NCI-H345 treated with DMSO at 0.1 percent for 48 hours (cell line): Measurements from ENCODE around the gene PRR7.

Experiments used
- DNase-seq: peaks from one replicate; lab custom pipeline; 2025; ENCODE audit not compliant: unreplicated experiment; lab: John Stamatoyannopoulos, UW

Gene PRR7

DNA sequence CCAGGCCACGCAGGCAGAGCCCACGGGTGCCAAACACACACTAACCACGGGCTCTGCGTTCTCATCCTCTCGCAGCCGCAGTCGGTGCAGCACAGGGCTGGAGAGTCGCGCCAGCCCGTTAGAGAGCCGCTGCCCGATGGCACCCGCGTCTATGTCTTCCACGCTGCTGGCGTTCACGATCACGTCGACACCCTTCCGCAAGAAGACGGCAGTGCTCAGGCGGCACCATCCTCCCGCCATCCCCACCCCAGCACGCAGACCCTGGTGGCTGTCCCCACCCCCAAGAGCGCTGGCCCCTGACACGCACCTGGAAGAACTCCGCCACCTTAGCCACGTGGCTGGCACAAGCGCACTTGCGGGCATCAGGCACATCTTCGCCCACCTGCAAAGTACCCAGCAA is 20.8 kb downstream of the PRR7 start:
- DNase-seq: no peak

DNA sequence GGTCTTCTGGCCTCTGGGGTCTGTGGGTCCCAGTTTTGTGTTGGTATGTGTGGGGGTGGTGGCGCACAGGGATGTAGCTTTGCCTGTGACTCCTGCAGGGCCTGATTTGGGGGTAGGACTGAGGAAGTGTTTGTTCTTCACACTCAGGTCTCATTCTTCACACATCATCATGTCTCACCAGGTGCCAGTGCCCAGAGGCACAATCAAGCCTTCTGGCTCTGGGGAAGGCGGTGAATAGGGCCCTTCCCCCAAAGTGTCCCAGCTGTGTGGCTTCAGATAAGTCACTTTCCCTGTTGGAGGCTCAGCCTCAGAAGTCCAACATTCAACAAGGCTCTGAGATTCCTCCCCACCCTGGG is 21.7 kb downstream of the PRR7 start:
- no peak for DNase-seq

DNA sequence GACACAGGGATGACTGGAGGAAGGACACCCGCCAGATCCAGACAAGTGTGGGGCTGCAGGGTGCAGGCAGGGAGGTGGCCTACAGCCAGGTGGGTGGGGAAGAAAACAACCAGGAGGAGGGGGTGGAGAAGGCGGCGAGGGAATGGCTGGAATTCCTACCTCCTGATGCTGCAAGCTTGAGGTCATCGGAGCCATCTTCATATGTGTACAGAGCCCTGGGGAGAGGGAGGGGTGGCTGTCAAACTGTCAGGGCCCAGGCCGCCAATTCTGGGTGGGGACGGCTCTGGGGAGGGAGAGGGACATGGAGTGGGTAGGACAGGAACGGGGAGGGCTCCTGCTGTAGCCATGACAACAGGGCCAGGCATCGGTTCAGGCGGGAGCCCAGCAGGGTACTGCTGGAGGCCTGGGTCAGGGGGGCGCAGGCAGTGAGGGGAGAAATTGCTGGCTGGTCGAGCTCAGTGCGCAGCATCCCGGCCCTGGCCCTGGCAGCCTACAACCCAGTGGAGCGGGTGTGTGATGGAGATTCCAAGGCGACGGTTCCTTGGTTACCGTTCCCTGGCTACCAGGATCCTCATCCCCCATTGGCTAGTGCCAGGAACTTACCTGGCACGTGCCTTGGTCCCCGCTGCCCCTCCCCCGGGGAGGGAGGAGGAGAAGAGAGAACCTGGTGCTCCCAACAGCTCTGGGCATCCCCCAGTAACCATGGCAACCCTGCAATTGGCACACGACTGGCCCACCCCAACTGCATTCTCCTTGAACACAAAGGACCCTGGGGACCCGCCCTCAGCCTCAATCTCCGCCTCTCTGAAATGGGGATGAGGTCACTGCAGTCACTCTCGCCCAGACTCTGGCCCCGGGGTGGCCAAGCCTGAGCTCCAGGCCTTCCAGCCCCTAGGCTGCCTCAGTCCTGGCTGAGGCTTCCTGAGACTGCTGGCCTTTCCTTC is 22.3 kb downstream of the PRR7 start:
- DNase-seq: no peak

DNA sequence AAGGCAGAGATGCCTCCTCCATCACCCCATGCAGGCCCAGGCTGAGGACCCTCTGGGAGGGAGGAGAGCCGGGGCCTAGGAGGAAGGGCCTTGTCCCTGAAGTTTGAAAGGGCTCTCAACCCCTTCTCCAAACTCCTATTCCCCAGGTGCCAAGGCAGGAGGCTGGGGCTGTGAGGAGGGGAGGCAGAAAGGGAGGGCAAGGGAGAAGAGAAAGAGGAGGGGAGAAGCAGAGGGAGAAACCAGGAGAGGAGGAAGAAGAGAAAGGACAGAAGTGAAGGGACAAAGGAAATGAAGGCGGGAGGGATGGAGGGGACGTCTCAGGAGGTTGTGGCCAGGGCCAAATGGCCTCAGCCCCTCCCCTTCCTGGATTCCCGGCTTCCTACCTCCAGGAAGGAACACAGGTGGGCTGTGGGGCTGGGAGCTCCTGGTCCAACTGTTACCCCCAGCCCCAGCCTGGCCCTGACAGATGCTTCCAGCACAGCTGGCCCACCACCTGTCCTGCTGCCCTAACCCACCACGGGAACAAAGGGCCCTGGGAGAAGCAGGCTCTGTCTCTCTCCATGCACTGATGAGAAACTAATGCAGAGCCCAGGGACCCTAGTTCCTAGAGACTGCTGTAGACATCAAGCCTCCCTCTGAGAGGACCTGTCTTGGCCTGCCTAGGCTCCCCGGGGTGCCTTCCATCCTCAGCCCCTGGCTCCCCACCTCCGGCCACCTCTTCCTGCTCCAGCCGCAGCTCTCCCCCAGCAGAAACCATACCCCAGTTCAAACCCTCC is 23.3 kb downstream of the PRR7 start:
- DNase-seq: peak; percentile 55

DNA sequence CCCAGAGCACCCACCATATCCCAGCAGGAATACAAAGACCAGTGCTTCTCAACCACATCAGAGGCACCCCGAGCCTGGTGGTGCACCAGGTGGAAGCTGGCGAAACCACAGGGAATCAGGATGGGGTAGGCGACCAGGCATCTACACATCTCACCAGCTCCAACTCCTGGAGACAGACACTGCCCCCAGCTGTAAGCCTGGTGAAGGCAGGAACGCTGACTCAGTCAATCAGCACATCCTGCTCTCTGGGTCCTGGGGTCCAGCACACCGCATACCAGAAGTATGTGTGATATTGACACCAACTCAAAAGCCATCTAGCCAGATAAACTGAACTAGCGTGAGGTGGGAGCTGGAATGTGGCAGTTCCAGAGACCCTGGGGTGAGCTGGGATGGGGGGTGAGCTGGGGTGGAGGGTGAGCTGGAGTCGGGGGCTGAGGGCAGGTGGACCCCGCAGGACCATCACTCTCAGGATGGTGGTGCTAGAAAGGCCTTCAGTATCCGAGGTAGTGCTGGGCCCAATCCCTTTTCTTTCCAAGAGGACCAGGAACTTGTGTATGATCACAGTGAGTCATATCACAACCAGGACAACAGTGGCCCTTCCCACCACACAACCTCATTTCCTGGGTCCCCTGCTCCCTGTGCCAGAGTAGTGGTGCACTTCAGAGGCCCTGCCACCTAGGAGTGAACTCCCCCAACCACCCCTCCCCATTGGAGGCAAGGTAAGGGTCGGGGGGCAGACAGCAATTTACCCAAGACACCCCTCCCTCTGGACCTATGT is 24.3 kb downstream of the PRR7 start:
- no peak for DNase-seq

DNA sequence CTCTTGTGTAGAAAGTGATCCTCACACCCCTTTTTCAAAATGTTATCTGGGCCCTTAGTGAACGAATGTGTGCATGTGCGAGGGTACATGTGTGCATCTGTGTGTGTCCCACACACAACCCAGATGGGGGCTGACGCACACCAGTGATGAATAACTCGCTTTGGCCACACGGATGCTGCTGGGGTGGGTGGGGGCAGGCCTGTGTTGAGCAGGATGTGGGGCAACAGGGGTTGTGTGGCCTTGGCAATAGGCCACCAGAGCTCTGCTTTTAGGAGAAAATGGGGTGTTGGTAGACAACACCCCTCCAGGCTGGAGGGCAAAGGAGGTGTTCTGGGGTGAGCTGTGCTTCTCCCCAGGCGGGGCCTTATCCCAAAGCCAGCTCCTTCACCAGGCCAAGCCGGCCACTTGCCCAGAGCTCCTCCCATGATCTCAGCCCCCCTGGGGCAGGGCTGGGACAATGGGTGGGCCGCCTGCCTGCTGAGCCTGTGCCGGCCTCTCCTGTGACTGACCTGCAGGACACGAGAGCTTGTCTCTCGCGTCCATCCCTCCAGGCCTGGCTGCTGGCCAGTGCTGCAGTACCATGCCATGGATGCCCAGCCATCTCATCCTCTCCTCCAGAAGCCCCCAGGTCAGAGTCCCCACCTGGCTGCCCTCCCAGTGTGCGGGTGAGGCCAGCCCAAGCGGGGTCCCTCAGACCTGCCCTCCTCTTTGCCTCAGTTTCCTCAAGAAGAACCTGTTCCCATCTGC is 25.2 kb downstream of the PRR7 start:
- DNase-seq: no peak

DNA sequence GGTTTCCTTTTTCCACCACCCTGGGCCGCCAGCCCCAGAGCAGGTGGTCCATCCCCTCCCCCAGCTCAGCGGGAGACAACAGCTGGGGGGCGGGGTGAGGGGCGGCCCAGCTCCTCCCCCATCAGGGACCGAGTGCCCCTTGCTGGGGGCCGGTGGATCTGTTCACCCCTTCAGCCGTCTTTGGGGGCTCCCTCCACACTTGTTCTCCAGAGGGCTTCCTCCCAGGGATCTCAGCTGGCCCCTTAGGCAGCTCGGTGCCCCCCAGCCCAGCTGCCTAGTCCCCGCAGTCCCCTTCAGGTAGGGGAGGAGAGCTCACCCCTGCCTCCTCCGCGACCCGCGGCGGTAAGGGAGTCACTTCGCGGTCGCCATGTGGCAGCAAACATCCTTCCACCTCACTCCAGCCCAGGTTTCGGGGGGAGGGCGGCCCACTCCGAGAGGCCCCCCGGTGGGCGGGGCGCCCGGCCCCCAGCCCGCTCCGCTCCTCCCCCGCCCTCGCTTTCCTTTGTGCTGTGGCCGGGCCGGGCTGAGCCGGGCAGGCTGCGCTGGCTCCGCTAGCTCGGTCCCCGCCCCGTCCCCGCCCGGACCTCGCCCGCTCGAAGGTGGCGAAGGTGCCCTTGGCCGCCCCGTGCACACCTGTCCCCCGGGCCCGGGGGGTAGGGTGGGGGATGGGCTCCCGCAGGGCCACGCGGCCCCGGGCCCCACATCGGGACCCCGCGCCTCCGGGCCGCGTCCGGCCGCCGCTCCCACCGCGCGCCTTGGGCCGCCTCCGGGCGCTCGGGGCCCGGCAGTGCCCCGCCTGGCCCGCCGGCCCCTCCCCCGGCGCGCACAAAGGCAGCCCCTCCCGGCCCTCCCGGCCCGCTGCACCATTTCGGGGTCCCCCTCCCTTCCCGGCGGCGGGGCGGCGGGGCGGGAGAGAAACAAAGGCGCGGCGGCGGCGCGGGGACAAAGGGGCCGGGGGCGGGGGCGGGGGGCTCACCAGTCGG is 26.1 kb downstream of the PRR7 start:
- no peak for DNase-seq

DNA sequence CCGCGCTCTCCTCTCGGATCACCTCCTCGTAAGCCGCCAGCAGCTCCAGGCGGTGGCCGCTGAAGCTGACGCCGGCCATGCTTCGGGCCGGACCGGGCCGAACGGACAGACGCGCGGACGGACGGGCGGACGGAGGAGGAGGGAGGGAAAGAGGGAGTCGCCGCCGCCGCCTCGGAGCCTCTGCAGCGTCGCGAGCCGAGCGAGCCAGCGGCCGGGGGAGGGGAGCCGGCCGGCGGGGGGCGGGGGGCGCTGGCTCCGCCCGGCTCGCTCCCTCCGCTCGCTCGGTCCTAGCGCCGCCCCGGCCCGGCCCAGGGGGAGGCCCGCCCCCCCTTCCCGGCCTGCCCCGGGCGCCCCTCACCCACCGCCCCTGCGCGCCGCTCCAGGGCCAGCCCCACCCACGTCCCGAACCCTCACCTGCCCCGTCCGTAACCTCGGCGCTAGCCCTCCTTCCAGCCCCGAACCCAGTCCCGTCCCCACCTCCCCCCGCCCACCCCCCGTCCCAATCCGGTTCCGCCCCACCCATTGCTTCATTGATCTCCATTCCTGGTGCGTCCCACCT is 26.9 kb downstream of the PRR7 start, which contains the start of gene DBN1:
TSS of gene DBN1 (minus strand) at position 192 of the 559 bp plus-strand sequence. CDS start at position 79, 113 bp downstream.
- DNase-seq: peak; percentile 34

DNA sequence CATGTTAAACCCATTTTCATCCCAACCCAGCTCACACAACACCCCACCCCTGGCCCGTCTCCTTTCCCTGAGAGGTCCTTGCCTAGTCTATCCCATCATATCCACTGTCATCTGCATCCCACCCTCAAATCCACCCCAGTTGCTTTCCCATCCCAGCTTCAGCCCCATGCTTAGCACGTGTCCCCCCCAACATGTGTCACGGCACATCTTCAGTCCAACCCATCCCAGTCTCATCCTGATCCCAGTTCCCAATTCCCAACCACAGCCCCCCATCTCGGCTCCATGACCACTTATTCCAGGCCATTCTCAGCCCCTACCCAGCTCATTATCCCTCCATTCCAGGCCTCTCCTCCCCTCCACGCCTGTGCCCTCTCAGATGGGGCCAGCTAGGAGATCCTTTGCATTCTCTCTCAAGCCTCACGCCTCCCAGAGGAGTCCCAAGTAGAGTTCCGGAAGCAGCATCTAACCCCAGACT is 27.4 kb downstream of the PRR7 start:
- DNase-seq: no peak

DNA sequence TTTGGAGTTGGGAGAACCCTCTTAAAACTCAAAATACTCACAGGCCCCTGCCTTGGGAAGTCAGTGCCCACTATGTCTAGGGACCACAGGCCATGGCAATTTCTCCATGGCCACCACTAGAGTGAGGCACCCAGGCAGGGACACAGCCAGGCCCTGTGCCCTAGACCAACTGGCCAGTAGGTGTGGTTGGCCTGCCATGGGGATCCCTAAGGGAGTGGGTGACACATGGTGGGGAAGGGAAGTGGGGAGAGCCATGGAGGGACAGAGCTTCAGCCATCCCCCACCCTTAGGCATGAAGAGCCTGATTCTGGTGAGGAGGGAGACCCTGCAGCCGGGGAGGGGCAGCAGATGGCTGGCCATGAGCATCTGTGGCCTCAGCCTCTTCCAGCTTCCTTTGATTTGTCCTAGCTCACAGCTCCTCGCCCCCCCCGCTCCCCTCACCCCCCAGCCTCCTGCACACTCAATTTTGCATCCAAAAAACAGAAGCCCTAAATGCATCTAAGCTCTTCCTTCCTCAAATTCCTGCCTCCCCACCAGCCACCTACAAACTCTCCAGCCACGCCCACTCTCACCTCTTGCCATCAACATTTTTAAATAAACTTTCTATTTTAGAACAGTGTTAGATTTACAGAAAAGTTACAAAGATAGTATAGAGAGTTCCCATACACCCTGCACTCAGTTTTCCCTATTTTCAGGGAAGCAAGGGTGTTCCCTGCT is 28.4 kb downstream of the PRR7 start:
- no peak for DNase-seq

DNA sequence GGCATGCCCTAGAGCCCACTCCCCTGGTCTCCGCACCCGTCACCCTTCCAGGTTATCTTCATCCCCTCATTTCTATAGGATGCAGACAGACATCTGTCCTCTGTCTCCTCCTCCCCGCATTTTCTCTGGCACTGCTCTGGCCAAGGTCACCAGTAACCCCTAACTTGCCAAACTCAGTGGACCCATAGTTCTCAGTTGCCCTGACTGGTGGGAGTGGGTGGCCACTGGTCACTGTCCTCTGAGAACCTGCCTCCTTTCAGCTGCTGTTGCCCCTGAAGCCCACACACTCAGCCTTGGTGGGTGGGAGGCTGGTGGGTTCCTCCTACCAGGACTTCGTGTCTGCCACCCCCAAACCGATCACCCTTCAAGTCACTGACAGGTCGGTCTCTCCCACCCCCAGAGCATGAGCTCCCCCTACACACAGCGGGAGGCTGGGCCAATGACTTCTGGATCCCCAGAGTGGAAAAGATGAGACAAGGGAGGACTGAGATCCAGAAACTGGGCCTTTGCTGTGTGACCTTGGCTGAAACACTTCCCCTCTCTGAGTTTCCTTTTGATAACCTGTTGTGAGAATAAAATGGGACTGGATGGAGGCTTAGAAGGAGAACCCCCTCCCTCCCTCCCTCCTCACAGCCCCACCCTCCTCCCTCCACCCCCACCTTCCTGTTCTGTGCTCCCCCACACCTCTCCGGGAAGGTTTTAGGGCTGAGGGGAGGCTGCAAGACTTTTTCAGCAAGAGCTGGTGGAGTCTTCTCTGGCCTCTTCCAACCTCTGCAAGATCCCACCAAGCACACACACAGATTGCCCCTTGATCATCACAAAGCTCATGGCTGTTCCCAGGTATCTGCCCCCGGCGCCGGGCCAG is 29.2 kb downstream of the PRR7 start:
- DNase-seq: no peak

DNA sequence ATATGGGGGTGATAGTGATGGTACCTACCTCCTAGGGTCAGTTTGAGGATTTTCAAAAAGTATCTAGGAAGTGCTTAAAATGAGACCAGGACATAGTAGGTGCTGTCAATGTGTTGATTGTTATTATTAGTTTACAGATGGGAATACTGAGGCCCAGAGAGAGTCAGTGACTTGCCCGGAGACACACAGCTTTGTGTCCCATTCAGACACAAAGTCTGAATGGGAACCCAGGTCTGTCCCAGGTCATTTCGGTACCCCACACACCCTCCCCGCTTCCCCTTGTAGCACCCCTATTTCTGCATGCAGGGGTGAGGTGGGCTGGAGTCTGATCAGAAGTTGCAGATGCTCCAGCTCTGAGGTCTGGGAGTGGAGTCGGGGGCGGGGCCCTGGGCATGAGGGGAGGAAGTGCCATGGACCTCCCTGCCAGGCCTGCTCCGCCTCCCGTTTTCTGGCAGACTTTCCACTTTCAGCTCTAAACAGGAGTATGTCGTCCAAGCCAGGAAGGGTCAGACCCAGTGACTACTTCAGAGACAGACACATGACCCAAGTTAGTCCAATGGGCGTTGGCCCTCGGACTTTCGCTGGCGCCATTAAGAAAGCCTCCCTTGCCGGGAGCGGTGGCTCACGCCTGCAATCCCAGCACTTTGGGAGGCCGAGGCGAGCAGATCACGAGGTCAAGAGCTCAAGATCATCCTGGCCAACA is 30.1 kb downstream of the PRR7 start:
- DNase-seq: no peak

DNA sequence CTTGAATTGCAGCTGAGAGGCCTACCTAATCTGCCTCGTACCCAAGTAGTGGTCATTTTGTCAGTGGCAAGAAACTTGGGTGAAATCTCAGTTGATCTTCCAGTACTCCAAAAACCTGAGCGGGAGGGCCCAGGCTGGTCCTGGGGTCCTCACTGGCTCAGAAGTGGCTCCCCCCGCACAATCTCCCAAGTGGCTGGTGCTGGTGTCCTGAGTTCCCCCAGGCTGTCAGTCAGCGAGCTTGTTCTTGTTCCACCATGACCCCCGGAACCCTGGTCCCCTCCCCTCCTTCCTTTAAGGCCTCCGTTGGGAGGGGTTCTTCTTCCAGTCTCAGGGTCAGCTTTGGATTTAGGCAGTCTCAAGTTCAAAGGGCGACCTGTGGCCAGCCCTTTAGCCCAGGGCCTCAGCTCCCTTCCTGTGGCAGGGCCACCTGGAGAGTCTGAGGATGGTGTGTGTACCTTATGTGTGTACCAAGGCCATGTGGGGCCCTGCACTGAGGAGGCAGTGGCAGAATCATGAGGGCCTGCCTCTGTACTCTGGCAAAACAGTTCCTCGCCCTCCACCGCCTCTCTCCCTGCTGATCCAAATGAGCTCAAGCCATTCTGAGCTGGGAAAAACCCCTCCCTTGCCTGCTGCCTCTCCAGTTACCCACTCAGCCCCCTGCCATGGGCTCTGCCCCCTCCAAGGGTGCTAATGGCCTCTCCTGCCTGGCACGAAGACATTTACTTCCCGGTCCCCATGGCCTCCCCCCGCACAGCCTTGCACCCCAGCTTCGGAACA is 31.3 kb downstream of the PRR7 start:
- no peak for DNase-seq

DNA sequence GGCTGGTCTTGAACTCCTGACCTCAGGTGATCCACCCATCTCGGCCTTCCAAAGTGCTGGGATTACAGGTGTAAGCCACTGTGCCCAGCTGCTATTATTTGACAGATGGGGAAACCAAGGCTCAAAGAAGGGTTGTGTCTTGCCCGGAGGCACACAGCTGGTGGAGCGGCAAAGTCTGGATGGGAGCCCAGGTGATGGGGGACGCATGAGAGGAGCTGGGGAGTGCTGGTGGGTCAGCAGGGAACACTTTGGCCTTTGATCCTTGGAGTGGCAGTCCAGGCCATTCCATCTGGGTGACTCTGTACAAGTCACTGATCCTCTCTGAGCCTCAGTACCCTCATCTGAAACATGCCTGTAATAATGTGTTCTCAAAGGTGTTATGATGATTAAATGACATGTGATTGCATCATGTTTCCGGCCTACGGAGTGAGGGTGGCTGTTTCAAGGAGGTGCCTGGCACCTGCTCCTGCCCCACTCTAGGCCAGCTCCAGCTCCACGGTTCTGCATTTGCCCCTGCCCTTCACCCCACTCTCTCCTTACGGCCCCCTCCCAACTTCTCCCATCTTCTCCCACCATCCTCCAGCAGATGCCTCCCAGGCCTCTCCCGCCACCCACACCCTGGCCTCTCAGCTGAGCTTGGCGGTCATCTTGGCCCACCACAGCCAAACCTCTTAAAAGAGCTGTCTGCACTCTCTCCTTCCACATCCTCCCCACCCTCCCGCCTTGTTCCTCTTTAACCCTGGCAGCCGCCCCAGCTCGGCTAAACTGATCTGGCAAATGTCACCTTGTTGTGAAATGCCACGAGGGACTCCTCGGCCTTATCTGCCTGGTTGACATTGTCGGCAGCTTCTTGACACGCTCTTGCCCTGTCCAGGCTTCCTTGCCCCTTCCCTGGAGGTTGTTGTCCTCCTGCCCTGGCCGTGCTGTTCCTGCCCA is 32.4 kb downstream of the PRR7 start:
- DNase-seq: no peak

DNA sequence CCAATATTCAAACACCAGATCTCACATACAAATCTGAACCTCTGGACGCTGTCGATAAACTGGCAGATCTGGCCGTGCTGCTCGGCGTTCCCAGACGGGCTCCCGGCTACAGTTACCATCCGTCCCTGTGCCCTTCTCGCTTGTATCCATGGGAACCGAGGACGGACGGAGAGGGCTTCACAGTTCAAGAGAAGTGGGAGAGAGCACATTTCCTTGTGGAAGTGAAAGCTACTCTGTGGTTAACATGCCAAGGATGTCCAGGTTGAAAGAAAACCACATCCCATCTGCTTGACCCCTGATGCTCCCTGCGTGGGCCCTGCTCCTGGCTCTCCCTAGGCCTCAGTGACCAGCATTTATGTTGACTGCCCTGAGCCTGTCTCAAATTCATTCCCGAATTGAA is 33.2 kb downstream of the PRR7 start:
- DNase-seq: no peak
